ENCODE results near the gene MYO7B.

- TF ChIP-seq, protein P1, sequence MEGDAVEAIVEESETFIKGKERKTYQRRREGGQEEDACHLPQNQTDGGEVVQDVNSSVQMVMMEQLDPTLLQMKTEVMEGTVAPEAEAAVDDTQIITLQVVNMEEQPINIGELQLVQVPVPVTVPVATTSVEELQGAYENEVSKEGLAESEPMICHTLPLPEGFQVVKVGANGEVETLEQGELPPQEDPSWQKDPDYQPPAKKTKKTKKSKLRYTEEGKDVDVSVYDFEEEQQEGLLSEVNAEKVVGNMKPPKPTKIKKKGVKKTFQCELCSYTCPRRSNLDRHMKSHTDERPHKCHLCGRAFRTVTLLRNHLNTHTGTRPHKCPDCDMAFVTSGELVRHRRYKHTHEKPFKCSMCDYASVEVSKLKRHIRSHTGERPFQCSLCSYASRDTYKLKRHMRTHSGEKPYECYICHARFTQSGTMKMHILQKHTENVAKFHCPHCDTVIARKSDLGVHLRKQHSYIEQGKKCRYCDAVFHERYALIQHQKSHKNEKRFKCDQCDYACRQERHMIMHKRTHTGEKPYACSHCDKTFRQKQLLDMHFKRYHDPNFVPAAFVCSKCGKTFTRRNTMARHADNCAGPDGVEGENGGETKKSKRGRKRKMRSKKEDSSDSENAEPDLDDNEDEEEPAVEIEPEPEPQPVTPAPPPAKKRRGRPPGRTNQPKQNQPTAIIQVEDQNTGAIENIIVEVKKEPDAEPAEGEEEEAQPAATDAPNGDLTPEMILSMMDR (IDR thresholded peaks at IDR 0.05), result no peak
- no peak for TF ChIP-seq POLR2A (IDR thresholded peaks at IDR 0.05)
Measured at GRCh38 chr2:127624320-127624755, 88.9 kb downstream of the MYO7B start.

Data from thyroid gland (tissue), 4 donors.